ENCODE measurements around the gene ZNF683.

ZNF683 gene

DNA sequence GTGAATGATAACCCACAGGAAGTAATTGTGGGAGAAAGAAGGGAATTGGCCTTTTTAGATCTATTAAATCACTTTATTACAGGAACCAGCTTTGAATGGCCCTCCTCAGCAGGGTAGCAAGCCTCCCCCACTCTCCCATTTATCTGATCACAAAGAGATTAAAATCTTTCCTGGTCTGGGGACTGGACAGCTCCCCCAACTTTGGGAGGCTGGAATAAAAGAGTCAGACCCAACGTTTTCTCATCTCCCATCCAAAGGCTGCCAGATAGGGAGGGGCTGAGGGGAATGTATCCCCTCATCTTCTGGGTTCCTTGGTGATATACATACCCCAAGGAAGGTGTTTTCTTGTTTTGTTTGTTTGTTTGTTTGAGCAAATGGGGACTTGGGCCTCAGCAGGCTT, 40.5 kb upstream of the ZNF683 start:
- H3K4me3 ChIP-seq (replicated peaks; ENCODE audit: insufficient read depth, low read length), result no peak overlapping the region
- H3K27me3 ChIP-seq (ENCODE audit: insufficient read depth, poor library complexity, severe bottlenecking), result peaks cover 57% of the 10 kb centered on the region
- no peak overlapping the region for H3K27ac ChIP-seq (replicated peaks)
- no peak for DNase-seq (ENCODE audit: low read depth in 1 of 2, low spot score in 1 of 2)
- TF ChIP-seq, protein P1, sequence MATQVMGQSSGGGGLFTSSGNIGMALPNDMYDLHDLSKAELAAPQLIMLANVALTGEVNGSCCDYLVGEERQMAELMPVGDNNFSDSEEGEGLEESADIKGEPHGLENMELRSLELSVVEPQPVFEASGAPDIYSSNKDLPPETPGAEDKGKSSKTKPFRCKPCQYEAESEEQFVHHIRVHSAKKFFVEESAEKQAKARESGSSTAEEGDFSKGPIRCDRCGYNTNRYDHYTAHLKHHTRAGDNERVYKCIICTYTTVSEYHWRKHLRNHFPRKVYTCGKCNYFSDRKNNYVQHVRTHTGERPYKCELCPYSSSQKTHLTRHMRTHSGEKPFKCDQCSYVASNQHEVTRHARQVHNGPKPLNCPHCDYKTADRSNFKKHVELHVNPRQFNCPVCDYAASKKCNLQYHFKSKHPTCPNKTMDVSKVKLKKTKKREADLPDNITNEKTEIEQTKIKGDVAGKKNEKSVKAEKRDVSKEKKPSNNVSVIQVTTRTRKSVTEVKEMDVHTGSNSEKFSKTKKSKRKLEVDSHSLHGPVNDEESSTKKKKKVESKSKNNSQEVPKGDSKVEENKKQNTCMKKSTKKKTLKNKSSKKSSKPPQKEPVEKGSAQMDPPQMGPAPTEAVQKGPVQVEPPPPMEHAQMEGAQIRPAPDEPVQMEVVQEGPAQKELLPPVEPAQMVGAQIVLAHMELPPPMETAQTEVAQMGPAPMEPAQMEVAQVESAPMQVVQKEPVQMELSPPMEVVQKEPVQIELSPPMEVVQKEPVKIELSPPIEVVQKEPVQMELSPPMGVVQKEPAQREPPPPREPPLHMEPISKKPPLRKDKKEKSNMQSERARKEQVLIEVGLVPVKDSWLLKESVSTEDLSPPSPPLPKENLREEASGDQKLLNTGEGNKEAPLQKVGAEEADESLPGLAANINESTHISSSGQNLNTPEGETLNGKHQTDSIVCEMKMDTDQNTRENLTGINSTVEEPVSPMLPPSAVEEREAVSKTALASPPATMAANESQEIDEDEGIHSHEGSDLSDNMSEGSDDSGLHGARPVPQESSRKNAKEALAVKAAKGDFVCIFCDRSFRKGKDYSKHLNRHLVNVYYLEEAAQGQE (IDR thresholded peaks at IDR 0.05; ENCODE audit: insufficient replicate concordance, low read depth), result peak; percentile 54
- no peak for TF ChIP-seq CTCF (IDR thresholded peaks at IDR 0.05; ENCODE audit: insufficient read depth, low read length)
- no peak for TF ChIP-seq GABPA (IDR thresholded peaks at IDR 0.05; ENCODE audit: low read depth)

GRCh38 chr1:26412180-26412840, 39.8 kb upstream of the ZNF683 start:
- TF ChIP-seq GABPA (IDR thresholded peaks at IDR 0.05; ENCODE audit: low read depth), result no peak
- Histone ChIP-seq H3K4me3 (replicated peaks; ENCODE audit: insufficient read depth, low read length) (no peak overlapping the region), H3K27ac (replicated peaks) (no peak overlapping the region), H3K27me3 (ENCODE audit: insufficient read depth, poor library complexity, severe bottlenecking) (peaks cover 57% of the 10 kb centered on the region)
- DNase-seq (ENCODE audit: low read depth in 1 of 2, low spot score in 1 of 2), result no peak

- no peak for DNase-seq (ENCODE audit: low read depth in 1 of 2, low spot score in 1 of 2)
- peaks cover 57% of the 10 kb centered on the region for H3K27me3 ChIP-seq (ENCODE audit: insufficient read depth, poor library complexity, severe bottlenecking)
- H3K27ac ChIP-seq (replicated peaks), result no peak overlapping the region
- no peak overlapping the region for H3K4me3 ChIP-seq (replicated peaks; ENCODE audit: insufficient read depth, low read length)
- TF ChIP-seq SPI1 (IDR thresholded peaks at IDR 0.05; ENCODE audit: borderline replicate concordance, low read depth) (no peak), CTCF (IDR thresholded peaks at IDR 0.05; ENCODE audit: insufficient read depth, low read length) (no peak), POLR2AphosphoS5 (IDR thresholded peaks at IDR 0.05; ENCODE audit: low read depth) (no peak), GABPA (IDR thresholded peaks at IDR 0.05; ENCODE audit: low read depth) (no peak)
- TF ChIP-seq, protein P1 (IDR thresholded peaks at IDR 0.05; ENCODE audit: insufficient replicate concordance, low read depth), result no peak
Observed at GRCh38 chr1:26411624-26412074, 39.1 kb upstream of the ZNF683 start.

DNA sequence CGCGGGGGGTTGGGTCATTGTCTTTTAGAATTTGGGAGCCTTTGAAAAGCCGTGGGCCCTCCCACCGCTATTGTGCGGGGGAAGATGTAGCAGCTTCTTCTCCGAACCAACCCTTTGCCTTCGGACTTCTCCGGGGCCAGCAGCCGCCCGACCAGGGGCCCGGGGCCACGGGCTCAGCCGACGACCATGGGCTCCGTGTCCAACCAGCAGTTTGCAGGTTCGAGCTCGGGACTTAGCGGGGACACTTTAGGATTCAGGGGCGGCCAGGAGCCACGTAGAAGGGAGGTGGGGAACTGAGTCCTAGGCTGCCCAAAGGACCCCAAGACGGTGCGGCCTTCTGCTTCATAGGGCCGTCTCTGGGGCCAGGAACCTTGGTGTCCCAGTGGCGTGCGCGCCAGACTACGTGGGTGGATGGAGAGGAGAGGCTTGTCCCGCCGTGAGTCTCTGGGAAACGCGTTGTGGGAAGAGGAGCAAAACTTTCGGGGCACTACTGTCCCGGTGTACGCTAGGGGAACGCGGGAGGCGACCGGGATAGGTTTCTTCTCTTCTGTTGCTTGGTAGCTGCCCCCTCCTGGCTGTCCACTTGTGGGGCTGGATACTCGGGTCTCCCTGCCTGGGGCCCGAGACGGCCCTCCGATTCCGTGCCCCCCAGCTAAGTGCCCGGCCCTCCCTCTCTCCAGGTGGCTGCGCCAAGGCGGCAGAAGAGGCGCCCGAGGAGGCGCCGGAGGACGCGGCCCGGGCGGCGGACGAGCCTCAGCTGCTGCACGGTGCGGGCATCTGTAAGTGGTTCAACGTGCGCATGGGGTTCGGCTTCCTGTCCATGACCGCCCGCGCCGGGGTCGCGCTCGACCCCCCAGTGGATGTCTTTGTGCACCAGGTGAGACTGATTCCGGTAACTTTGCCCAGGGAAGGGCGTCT, 38.4 kb upstream of the ZNF683 start, which contains the start of gene LIN28A:
Gene LIN28A, plus strand, starts transcription at position 112 of the 918 bp plus-strand sequence. Its CDS starts 75 bp downstream, at position 187.
- no peak for DNase-seq (ENCODE audit: low read depth in 1 of 2, low spot score in 1 of 2)
- no peak within 1 kb of the TSS for H3K27ac ChIP-seq (replicated peaks)
- H3K4me3 ChIP-seq (replicated peaks; ENCODE audit: insufficient read depth, low read length), result no peak within 1 kb of the TSS
- H3K27me3 ChIP-seq (ENCODE audit: insufficient read depth, poor library complexity, severe bottlenecking), result peaks cover 53% of the 10 kb centered on the region
- no peak for TF ChIP-seq SPI1 (IDR thresholded peaks at IDR 0.05; ENCODE audit: borderline replicate concordance, low read depth)
- TF ChIP-seq, protein P1 (IDR thresholded peaks at IDR 0.05; ENCODE audit: insufficient replicate concordance, low read depth), result peak; percentile 19
